ENCODE measurements around the gene WDFY1. TPM values are rescaled to one million over a fixed set of nuclear protein-coding genes. Genes with fewer than 3 reads are reported as not detected.

Gene WDFY1
- total RNA-seq, 1 experiment from 2014 or later, result 123 TPM

- Mint-ChIP-seq H3K36me3 (ENCODE audit: insufficient read depth, unreplicated experiment) (no peaks in the 10 kb centered on the region), H3K9me3 (ENCODE audit: unreplicated experiment) (no peaks in the 10 kb centered on the region), H3K4me3 (ENCODE audit: unreplicated experiment) (no peak overlapping the region), H3K27ac (ENCODE audit: unreplicated experiment) (no peak overlapping the region), H3K4me1 (ENCODE audit: low read depth, unreplicated experiment) (peaks cover 10% of the 10 kb centered on the region), H3K27me3 (ENCODE audit: insufficient read depth, unreplicated experiment) (no peaks in the 10 kb centered on the region)
- no peaks in the 10 kb centered on the region for H3K36me3 ChIP-seq (ENCODE audit: control insufficient read depth, insufficient read depth, low read length)
- no peaks in the 10 kb centered on the region for H3K27me3 ChIP-seq (replicated peaks; ENCODE audit: control insufficient read depth, insufficient read depth, low read length)
- POLR2A ChIA-PET, result no interaction called here
- BruUV-seq (replicated peaks), result no TSS peak
- intact Hi-C loops (cut with micrococcal nuclease; ENCODE audit: unreplicated experiment), result loop anchor here (1.0 to 5.0 kb wide), 6 partner anchors 46 to 454 kb away; partner anchors contain the start of gene SERPINE2
- H3K4me1 ChIP-seq, result peaks cover 5% of the 10 kb centered on the region
- CTCF ChIA-PET, result interaction anchor here (0.6 to 5.0 kb wide), 17 partner anchors 14 to 375 kb away, joined by 3 to 102 read pairs (median 4); partner anchors contain the start of gene SERPINE2
- no peak overlapping the region for H3K4me3 ChIP-seq (ENCODE audit: low read depth, low read length)
- H3K9me3 ChIP-seq, result peaks cover 4% of the 10 kb centered on the region; the same call in 1 of the 2 replicates
- TF ChIP-seq, protein P1, sequence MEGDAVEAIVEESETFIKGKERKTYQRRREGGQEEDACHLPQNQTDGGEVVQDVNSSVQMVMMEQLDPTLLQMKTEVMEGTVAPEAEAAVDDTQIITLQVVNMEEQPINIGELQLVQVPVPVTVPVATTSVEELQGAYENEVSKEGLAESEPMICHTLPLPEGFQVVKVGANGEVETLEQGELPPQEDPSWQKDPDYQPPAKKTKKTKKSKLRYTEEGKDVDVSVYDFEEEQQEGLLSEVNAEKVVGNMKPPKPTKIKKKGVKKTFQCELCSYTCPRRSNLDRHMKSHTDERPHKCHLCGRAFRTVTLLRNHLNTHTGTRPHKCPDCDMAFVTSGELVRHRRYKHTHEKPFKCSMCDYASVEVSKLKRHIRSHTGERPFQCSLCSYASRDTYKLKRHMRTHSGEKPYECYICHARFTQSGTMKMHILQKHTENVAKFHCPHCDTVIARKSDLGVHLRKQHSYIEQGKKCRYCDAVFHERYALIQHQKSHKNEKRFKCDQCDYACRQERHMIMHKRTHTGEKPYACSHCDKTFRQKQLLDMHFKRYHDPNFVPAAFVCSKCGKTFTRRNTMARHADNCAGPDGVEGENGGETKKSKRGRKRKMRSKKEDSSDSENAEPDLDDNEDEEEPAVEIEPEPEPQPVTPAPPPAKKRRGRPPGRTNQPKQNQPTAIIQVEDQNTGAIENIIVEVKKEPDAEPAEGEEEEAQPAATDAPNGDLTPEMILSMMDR (IDR thresholded peaks at IDR 0.05; ENCODE audit: insufficient read depth in 1 of 2, low read depth in 1 of 2, low read length in 1 of 2, severe bottlenecking in 1 of 2, unreplicated experiment in 1 of 2), result peak; percentile 90 to 92
- DNase-seq, result peak; percentile 73 to 79
Measured at GRCh38 chr2:223993634-223994232, 48.6 kb upstream of the WDFY1 start.

GRCh38 chr2:223991611-223992010, 46.5 kb upstream of the WDFY1 start:
- CTCF ChIA-PET, result interaction anchor here (3.4 to 5.0 kb wide), 2 partner anchors 292 to 296 kb away, joined by 25 to 102 read pairs; no protein-coding TSS in a partner anchor
- POLR2A ChIA-PET, result no interaction called here
- intact Hi-C loops (cut with micrococcal nuclease; ENCODE audit: unreplicated experiment), result loop anchor here (2.0 to 5.0 kb wide), 2 partner anchors 377 to 456 kb away; no protein-coding TSS in a partner anchor

GRCh38 chr2:223989856-223990232, 44.7 kb upstream of the WDFY1 start:
- intact Hi-C loops (cut with micrococcal nuclease; ENCODE audit: unreplicated experiment), result loop anchor here (1.0 to 5.0 kb wide), 4 partner anchors 20 to 457 kb away; no protein-coding TSS in a partner anchor
- H3K27me3 ChIP-seq (replicated peaks; ENCODE audit: control insufficient read depth, insufficient read depth, low read length), result no peaks in the 10 kb centered on the region
- H3K27ac Mint-ChIP-seq (ENCODE audit: unreplicated experiment), result no peak overlapping the region
- TF ChIP-seq, protein P1 (IDR thresholded peaks at IDR 0.05; ENCODE audit: insufficient read depth in 1 of 2, low read depth in 1 of 2, low read length in 1 of 2, severe bottlenecking in 1 of 2, unreplicated experiment in 1 of 2), result no peak
- H3K4me3 ChIP-seq (ENCODE audit: low read depth, low read length), result no peak overlapping the region
- peaks cover 10% of the 10 kb centered on the region for H3K4me1 Mint-ChIP-seq (ENCODE audit: low read depth, unreplicated experiment)
- POLR2A ChIA-PET, result no interaction called here
- no peaks in the 10 kb centered on the region for H3K36me3 ChIP-seq (ENCODE audit: control insufficient read depth, insufficient read depth, low read length)
- H3K27me3 Mint-ChIP-seq (ENCODE audit: insufficient read depth, unreplicated experiment), result peaks cover 11% of the 10 kb centered on the region
- H3K9me3 Mint-ChIP-seq (ENCODE audit: unreplicated experiment), result no peaks in the 10 kb centered on the region
- H3K9me3 ChIP-seq, result no peaks in the 10 kb centered on the region
- CTCF ChIA-PET, result interaction anchor here (0.7 to 2.2 kb wide), 8 partner anchors 17 to 370 kb away, joined by 3 to 36 read pairs (median 6); no protein-coding TSS in a partner anchor
- BruUV-seq (replicated peaks), result no TSS peak
- no peak overlapping the region for H3K4me3 Mint-ChIP-seq (ENCODE audit: unreplicated experiment)
- DNase-seq, result no peak
- peaks cover 5% of the 10 kb centered on the region for H3K4me1 ChIP-seq
- H3K36me3 Mint-ChIP-seq (ENCODE audit: insufficient read depth, unreplicated experiment), result no peaks in the 10 kb centered on the region

More at GRCh38 chr2:223991611-223992010, 46.5 kb upstream of the WDFY1 start:
- no peak overlapping the region for H3K27ac Mint-ChIP-seq (ENCODE audit: unreplicated experiment)
- H3K4me1 ChIP-seq, result peaks cover 5% of the 10 kb centered on the region
- DNase-seq, result no peak
- H3K36me3 ChIP-seq (ENCODE audit: control insufficient read depth, insufficient read depth, low read length), result no peaks in the 10 kb centered on the region
- H3K27me3 ChIP-seq (replicated peaks; ENCODE audit: control insufficient read depth, insufficient read depth, low read length), result no peaks in the 10 kb centered on the region
- no peaks in the 10 kb centered on the region for H3K36me3 Mint-ChIP-seq (ENCODE audit: insufficient read depth, unreplicated experiment)
- peaks cover 4% of the 10 kb centered on the region; the same call in 1 of the 2 replicates for H3K9me3 ChIP-seq
- TF ChIP-seq, protein P1 (IDR thresholded peaks at IDR 0.05; ENCODE audit: insufficient read depth in 1 of 2, low read depth in 1 of 2, low read length in 1 of 2, severe bottlenecking in 1 of 2, unreplicated experiment in 1 of 2), result no peak
- no TSS peak for BruUV-seq (replicated peaks)
- peaks cover 10% of the 10 kb centered on the region for H3K4me1 Mint-ChIP-seq (ENCODE audit: low read depth, unreplicated experiment)
- H3K4me3 Mint-ChIP-seq (ENCODE audit: unreplicated experiment), result no peak overlapping the region
- peaks cover 9% of the 10 kb centered on the region for H3K27me3 Mint-ChIP-seq (ENCODE audit: insufficient read depth, unreplicated experiment)
- H3K4me3 ChIP-seq (ENCODE audit: low read depth, low read length), result no peak overlapping the region
- no peaks in the 10 kb centered on the region for H3K9me3 Mint-ChIP-seq (ENCODE audit: unreplicated experiment)

Measured in Caco-2 (cell line).